K562 (cell line): Measurements from ENCODE around the gene CLASP1. TPM values are rescaled to one million over a fixed set of nuclear protein-coding genes. Genes with fewer than 3 reads are reported as not detected.
A peak's percentile ranks its signal among the peaks of the same experiment; 100 is the strongest.

ENCODE experiments used
- ATAC-seq: fragments of 200-7000 bp; cut with Tn5 transposase; 3 replicates; pipeline ENCODE4 v1.9.1; 2020; ENCODE audit warnings: moderate library complexity
- BruUV-seq: library from RNA; stranded (reverse); fragments of 400-500 nt; replicated peaks from 2 replicates; lab custom pipeline; 2021; lab: Mats Ljungman, UMichigan
- CTCF ChIA-PET: fragments of 300-600 bp; formaldehyde crosslinking; extraction: SDS; loops from one replicate; lab custom pipeline; 2021; ENCODE audit warnings: low intra/inter-chr PET ratio; lab: Yijun Ruan, JAX
- POLR2A ChIA-PET: fragments of 300-600, 350-650 bp; sonication (Branson Sonifier 250); formaldehyde crosslinking; extraction: SDS; loops from one replicate; lab custom pipeline; 2021; ENCODE audit warnings: antibody characterized with exemption, inconsistent platforms; lab: Yijun Ruan, JAX
- DNase-seq, 4 experiments: peaks; one replicate each; pipeline versions ENCODE4 v3.0.0 to v3.0.0-alpha.2; 2011 to 2018; ENCODE audit warnings: low spot score in 3 of 4, mixed read lengths in 3 of 4; ENCODE audit errors: extremely low read depth in 1 of 4
- FAIRE-seq: peaks from 2 replicates; lab custom pipeline; 2011; peaks lifted over from hg19 to GRCh38; lab: Jason Lieb, UNC
- H2AFZ ChIP-seq: 2 replicates; pipeline ENCODE4 v1.6.0; 2011; ENCODE audit warnings: low read depth, low read length, control low read depth, inconsistent platforms
- H3K27ac ChIP-seq: fragments of 200-600 bp; 3 replicates; pipeline ENCODE4 v1.8.0; 2011; ENCODE audit warnings: low read depth, mild to moderate bottlenecking, control low read depth, inconsistent platforms, low read length, moderate library complexity, mixed read lengths; ENCODE audit errors: extremely low read depth
- H3K27me3 ChIP-seq, 2 experiments: fragments of 300-600 bp in 1 of 2; 2 replicates in 1 of 2; 3 replicates in 1 of 2; pipeline versions ENCODE4 v1.6.0 to v1.8.0; 2011; ENCODE audit warnings: inconsistent platforms in 2 of 2, low read length in 2 of 2, mild to moderate bottlenecking in 1 of 2, mixed read lengths in 1 of 2, moderate library complexity in 1 of 2; ENCODE audit not compliant: control insufficient read depth in 2 of 2, insufficient read depth in 2 of 2
- H3K36me3 ChIP-seq: fragments of 300-600 bp; 3 replicates; pipeline ENCODE4 v1.8.0; 2011; ENCODE audit warnings: mild to moderate bottlenecking, low read length, inconsistent platforms; ENCODE audit not compliant: control insufficient read depth, insufficient read depth
- H3K4me1 ChIP-seq, 2 experiments: fragments of 200-600 bp in 1 of 2; replicated peaks in 1 of 2; 2 replicates in 1 of 2; 3 replicates in 1 of 2; pipeline versions ENCODE4 v1.5.1 to v1.8.0; 2011; ENCODE audit warnings: inconsistent platforms in 2 of 2, low read length in 2 of 2, mild to moderate bottlenecking in 1 of 2, mixed read lengths in 1 of 2, moderate library complexity in 1 of 2; ENCODE audit not compliant: control insufficient read depth in 2 of 2, insufficient read depth in 2 of 2
- H3K4me2 ChIP-seq: 2 replicates; pipeline ENCODE4 v1.6.1; 2011; ENCODE audit warnings: low read length, control low read depth, inconsistent platforms, mixed read lengths; ENCODE audit not compliant: insufficient read depth
- H3K4me3 ChIP-seq: fragments of 200-600 bp; sonication (generic), shearing (Covaris generic); 2 replicates; pipeline ENCODE4 v1.5.1; 2016; ENCODE audit warnings: control low read depth, inconsistent platforms
- H3K79me2 ChIP-seq: fragments of 200-600 bp; 3 replicates; pipeline ENCODE4 v1.8.0; 2011; ENCODE audit warnings: low read length, inconsistent platforms; ENCODE audit not compliant: control insufficient read depth, insufficient read depth
- H3K9ac ChIP-seq, 2 experiments: 2 replicates each; pipeline versions ENCODE4 v1.6.0 to v1.6.1; 2011; ENCODE audit warnings: low read depth in 2 of 2, low read length in 2 of 2, control low read depth in 1 of 2, inconsistent platforms in 1 of 2, mild to moderate bottlenecking in 1 of 2, mixed read lengths in 1 of 2; ENCODE audit not compliant: insufficient read depth in 1 of 2
- H3K9me1 ChIP-seq: one replicate; pipeline ENCODE4 v1.6.0; 2011; ENCODE audit warnings: inconsistent platforms, mild to moderate bottlenecking, low read length, moderate library complexity; ENCODE audit not compliant: control insufficient read depth, insufficient read depth
- H3K9me3 ChIP-seq: replicated peaks from 2 replicates; pipeline ENCODE4 v1.5.1; 2011; ENCODE audit warnings: low read depth, low read length, inconsistent platforms; ENCODE audit not compliant: control insufficient read depth, insufficient read depth
- H4K20me1 ChIP-seq: replicated peaks from 2 replicates; pipeline ENCODE4 v1.6.1; 2011; ENCODE audit warnings: low read length, inconsistent platforms, mixed read lengths; ENCODE audit not compliant: control insufficient read depth, insufficient read depth
- FOSL1 ChIP-seq: fragments of 200-800 bp; sonication (Bioruptor generic); conservative IDR thresholded peaks from 2 replicates; pipeline ENCODE4 v1.6.1; 2016; ENCODE audit warnings: missing genetic modification characterization, missing compliant biosample characterization
- GATA2 ChIP-seq: sonication (generic); formaldehyde crosslinking; IDR thresholded peaks from 2 replicates; pipeline ENCODE4 v1.4.0; 2020; ENCODE audit warnings: mild to moderate bottlenecking, missing genetic modification reagents
- HNRNPUL1 ChIP-seq: fragments of 200-400 bp; formaldehyde crosslinking; IDR thresholded peaks from 2 replicates; pipeline ENCODE4 v1.6.1; 2017; ENCODE audit warnings: low read length
- JUND ChIP-seq, 2 experiments: IDR thresholded peaks; 2 replicates in 1 of 2; 3 replicates in 1 of 2; pipeline ENCODE4 v1.6.1; 2011; ENCODE audit warnings: borderline replicate concordance in 2 of 2, low read depth in 2 of 2, low read length in 2 of 2, improper control_type of control experiment in 1 of 2, missing biosample characterization in 1 of 2, missing genetic modification characterization in 1 of 2, missing genetic modification reagents in 1 of 2
- RCOR1 ChIP-seq, 2 experiments: IDR thresholded peaks; 2 replicates each; pipeline ENCODE4 v1.6.1; 2012; ENCODE audit warnings: low read depth in 2 of 2, low read length in 2 of 2, borderline replicate concordance in 1 of 2, improper control_type of control experiment in 1 of 2
- TRIM25 ChIP-seq: fragments of 450-650 bp; IDR thresholded peaks from 2 replicates; pipeline ENCODE4 v1.7.0; 2016; ENCODE audit warnings: borderline replicate concordance
- ZNF583 ChIP-seq: fragments of 250-450 bp; sonication (Bioruptor Pico); IDR thresholded peaks from 2 replicates; pipeline ENCODE4 v1.4.0; 2020
- WGBS: fragments of 100-300 bp; shearing (Covaris generic); methylation state at CpG from one replicate; pipeline ENCODE4 v1.1.6; 2016; ENCODE audit warnings: low coverage, mixed read lengths; ENCODE audit not compliant: insufficient coverage; ENCODE audit errors: missing lambda C conversion rate; 5-methylcytosine and 5-hydroxymethylcytosine counted together
- in situ Hi-C: fragments of 300-500 bp; cut with MboI; formaldehyde crosslinking; loops from 4 replicates; pipeline ENCODE4 v1.15.0; 2018; ENCODE audit warnings: inconsistent platforms, mixed read lengths
- intact Hi-C: fragments of 100-400 bp; cut with micrococcal nuclease; formaldehyde crosslinking; loops from 2 replicates; pipeline ENCODE4 v1.14.2; 2022
- polyA plus RNA-seq, 8 experiments: library from polyadenylated mRNA; depleted of rRNA in 4 of 8; stranded (reverse) in 5 of 8; unstranded in 3 of 8; fragments of >200 nt; fragmentation: Nextera tagmentation in 2 of 8; fragmentation: Illumina TruSeq in 1 of 8; extraction: Ambion mirVana in 2 of 8; extraction: Trizol in 1 of 8; gene quantifications; 2 replicates each; pipeline versions ENCODE4 v1.2.1 to v1.2.3, GENCODE V29; 2011 to 2014; ENCODE audit warnings: inconsistent platforms in 1 of 8, missing spikeins in 1 of 8
- total RNA-seq, 7 experiments: library from RNA; depleted of rRNA in 6 of 7; stranded (reverse); fragments of >200 nt in 6 of 7; fragmentation: Illumina TruSeq in 2 of 7; extraction: Trizol in 2 of 7; gene quantifications; 2 replicates each; pipeline versions ENCODE4 v1.2.1 to v1.2.3, GENCODE V29; 2011 to 2021; ENCODE audit warnings: low replicate concordance in 1 of 7

Gene CLASP1
- total and polyA plus RNA-seq, 9 of the 15 experiments (the other 6 are each of a cell fraction or from before 2014, with no cell fraction given) = 1.7 to 40.3 (median 20.7) TPM

GRCh38 chr2:121561617-121562268 is 87.5 kb downstream of the CLASP1 start:
- BruUV-seq = no TSS peak
- no peak overlapping the region for H3K27ac ChIP-seq
- no peak overlapping the region for H3K9ac ChIP-seq
- H3K79me2 ChIP-seq = peaks cover 21% of the 10 kb centered on the region; the same call in 2 of the 3 replicates
- no peak overlapping the region for H3K4me2 ChIP-seq
- ATAC-seq (peak; percentile 43), FAIRE-seq (no peak), DNase-seq (no peak)
- POLR2A ChIA-PET = interaction anchor here (0.6 to 1.5 kb wide), 4 partner anchors 10 to 26 kb away, joined by 3 to 5 read pairs (median 3); no protein-coding TSS in a partner anchor
- no peak overlapping the region for H2AFZ ChIP-seq
- no peaks in the 10 kb centered on the region for H3K9me1 ChIP-seq
- 46% methylated on average over 2 of the region's 2 CpGs for WGBS
- in situ Hi-C loops = no loop called here
- H3K27me3 ChIP-seq = no peaks in the 10 kb centered on the region
- TF ChIP-seq GATA2 (CRISPR knock-in tag) (0 out of 2 replicates have a peak, but pooled peaks have one; percentile 15), JUND (IDR thresholded peaks at IDR 0.05; ENCODE audit: borderline replicate concordance, low read depth, low read length) (peak; percentile 34; the same call in 1 of the 2 replicates), JUND (tag; IDR thresholded peaks at IDR 0.05; ENCODE audit: borderline replicate concordance, low read depth, low read length) (no peak), TRIM25 (no peak), HNRNPUL1 (no peak), RCOR1 (IDR thresholded peaks at IDR 0.05; ENCODE audit: borderline replicate concordance in 1 of 2, low read depth in 2 of 2, low read length in 2 of 2) (peak in 1 of 2 experiments; percentile 25; a peak in 1 of 4 replicates), ZNF583 (CRISPR knock-in tag) (no peak), FOSL1 (tag) (peak; percentile 47)
- H3K36me3 ChIP-seq = no peaks in the 10 kb centered on the region; the same call in 2 of the 3 replicates
- H4K20me1 ChIP-seq = peaks cover 8% of the 10 kb centered on the region; the same call in 1 of the 2 replicates
- intact Hi-C loops = no loop called here
- no peaks in the 10 kb centered on the region for H3K9me3 ChIP-seq
- CTCF ChIA-PET = no interaction called here
- no peak overlapping the region for H3K4me3 ChIP-seq
- H3K4me1 ChIP-seq = peaks cover 0 to 4% of the 10 kb centered on the region in 2 experiments; a peak in 4 of 5 replicates
